ENCODE measurements around the gene IL22RA2. TPM values are rescaled to one million over a fixed set of nuclear protein-coding genes. Genes with fewer than 3 reads are reported as not detected.

IL22RA2 gene
- total RNA-seq, 4 donors from 2014 or later, result 0.08 to 0.30 (median 0.22) TPM; not detected in 1

GRCh38 chr6:137136065-137136464 lies 37.4 kb downstream of the IL22RA2 start:
- no peak overlapping the region for H3K4me3 ChIP-seq (ENCODE audit: low read depth, poor library complexity, severe bottlenecking)
- intact Hi-C loops (cut with DNase I; ENCODE audit: low total_unique reads), result no loop called here
- WGBS, 2 donors, result 70 to 86% methylated on average over 1 of the region's 1 CpG
- no peak for DNase-seq (ENCODE audit: low spot score in 2 of 2)
- TF ChIP-seq CTCF (IDR thresholded peaks at IDR 0.05), result no peak
- TF ChIP-seq POLR2A (IDR thresholded peaks at IDR 0.05), result no peak

- WGBS, 2 donors, result 88 to 97% methylated on average over 1 of the region's 1 CpG
- intact Hi-C loops (cut with DNase I; ENCODE audit: low total_unique reads), result no loop called here
- H3K4me3 ChIP-seq (ENCODE audit: low read depth, poor library complexity, severe bottlenecking), result no peak overlapping the region
- no peak for DNase-seq (ENCODE audit: low spot score in 2 of 2)
- TF ChIP-seq CTCF (IDR thresholded peaks at IDR 0.05) (no peak), POLR2A (IDR thresholded peaks at IDR 0.05) (no peak)
Observed at GRCh38 chr6:137134483-137134882, 39.0 kb downstream of the IL22RA2 start.

GRCh38 chr6:137133122-137133521 lies 40.3 kb downstream of the IL22RA2 start:
- TF ChIP-seq POLR2A (IDR thresholded peaks at IDR 0.05) (no peak), CTCF (IDR thresholded peaks at IDR 0.05) (no peak)
- 80 to 84% methylated on average over 3 of the region's 3 CpGs for WGBS, 2 donors
- intact Hi-C loops (cut with DNase I; ENCODE audit: low total_unique reads), result no loop called here
- no peak for DNase-seq (ENCODE audit: low spot score in 2 of 2)
- H3K4me3 ChIP-seq (ENCODE audit: low read depth, poor library complexity, severe bottlenecking), result no peak overlapping the region

- intact Hi-C loops (cut with DNase I; ENCODE audit: low total_unique reads), result no loop called here
- no peak overlapping the region for H3K4me3 ChIP-seq (ENCODE audit: low read depth, poor library complexity, severe bottlenecking)
- WGBS, 2 donors, result 59 to 76% methylated on average over 2 of the region's 2 CpGs
- no peak for DNase-seq (ENCODE audit: low spot score in 2 of 2)
- TF ChIP-seq CTCF (IDR thresholded peaks at IDR 0.05), result no peak
Observed at GRCh38 chr6:137126875-137127485, 46.5 kb downstream of the IL22RA2 start.

DNA sequence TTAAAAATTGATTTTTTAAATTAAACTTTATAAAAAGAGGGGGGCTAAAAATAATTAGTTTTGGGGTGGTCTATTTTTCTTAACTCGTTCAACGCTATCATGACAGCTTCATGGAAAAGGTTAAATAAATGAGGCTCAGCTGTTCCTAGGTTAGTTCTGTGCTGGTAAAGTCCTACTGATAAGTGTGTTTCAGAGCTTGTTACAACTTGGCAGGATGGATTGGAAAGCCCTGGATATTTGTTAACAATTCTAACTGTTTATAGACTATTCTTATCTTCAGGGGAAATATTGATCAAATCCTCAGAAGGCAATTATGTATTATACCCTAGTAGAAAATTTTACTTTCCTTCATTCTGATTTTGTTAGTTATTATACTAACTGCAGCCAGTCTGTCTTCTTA lies 50.4 kb downstream of the IL22RA2 start:
- intact Hi-C loops (cut with DNase I; ENCODE audit: low total_unique reads), result no loop called here
- TF ChIP-seq CTCF (IDR thresholded peaks at IDR 0.05) (no peak), POLR2A (IDR thresholded peaks at IDR 0.05) (no peak)
- DNase-seq (ENCODE audit: low spot score in 2 of 2), result no peak
- no peak overlapping the region for H3K4me3 ChIP-seq (ENCODE audit: low read depth, poor library complexity, severe bottlenecking)
- 79 to 89% methylated on average over 2 of the region's 2 CpGs for WGBS, 2 donors

DNA sequence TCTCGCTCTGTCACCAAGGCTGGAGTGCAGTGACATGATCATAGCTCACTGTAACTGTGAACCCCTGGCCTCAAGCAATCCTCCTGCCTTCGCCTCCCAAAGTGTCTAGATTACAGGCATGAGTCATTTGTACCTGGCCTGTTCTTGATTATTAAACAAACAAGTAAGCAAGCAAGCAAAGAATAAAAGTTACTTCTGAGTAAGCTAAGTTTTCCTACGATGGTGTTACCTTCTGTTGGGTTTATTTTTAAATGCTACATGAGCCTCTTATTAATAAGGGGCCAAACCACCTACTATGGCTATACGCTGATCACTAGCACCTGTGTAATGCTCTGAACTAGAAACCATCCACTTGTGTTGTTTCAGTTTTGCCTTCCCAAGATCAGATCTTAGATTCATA lies 50.8 kb downstream of the IL22RA2 start:
- no peak overlapping the region for H3K4me3 ChIP-seq (ENCODE audit: low read depth, poor library complexity, severe bottlenecking)
- 49 to 55% methylated on average over 4 of the region's 4 CpGs for WGBS, 2 donors
- intact Hi-C loops (cut with DNase I; ENCODE audit: low total_unique reads), result no loop called here
- no peak for TF ChIP-seq POLR2A (IDR thresholded peaks at IDR 0.05)
- no peak for TF ChIP-seq CTCF (IDR thresholded peaks at IDR 0.05)
- DNase-seq (ENCODE audit: low spot score in 2 of 2), result no peak
